ENCODE measurements around the gene INSR.

Gene INSR

DNA sequence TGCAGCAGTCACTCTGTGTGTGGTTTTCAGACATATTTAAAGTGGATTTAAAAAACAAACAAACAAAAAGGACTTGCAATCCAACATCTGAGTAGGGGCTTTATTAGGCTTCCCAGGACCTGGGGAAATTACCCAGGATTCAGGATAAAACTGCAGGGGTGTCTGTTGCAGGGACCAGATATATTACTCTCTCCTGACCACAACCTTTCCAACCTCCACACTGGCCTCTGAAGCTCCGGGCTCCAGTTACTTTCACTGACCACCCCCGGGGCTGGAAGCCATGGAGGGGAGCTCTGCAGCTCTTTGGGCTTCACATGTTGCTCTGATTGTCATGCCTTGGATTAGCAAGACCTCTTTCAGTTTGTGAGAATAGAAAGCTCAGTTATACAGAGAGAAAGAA is 75.2 kb downstream of the INSR start:
- DNase-seq (ENCODE audit: low read depth): no peak
- no peak overlapping the region for H3K4me3 ChIP-seq (ENCODE audit: control insufficient read depth, low read depth, low read length)
- TF ChIP-seq, protein P1, sequence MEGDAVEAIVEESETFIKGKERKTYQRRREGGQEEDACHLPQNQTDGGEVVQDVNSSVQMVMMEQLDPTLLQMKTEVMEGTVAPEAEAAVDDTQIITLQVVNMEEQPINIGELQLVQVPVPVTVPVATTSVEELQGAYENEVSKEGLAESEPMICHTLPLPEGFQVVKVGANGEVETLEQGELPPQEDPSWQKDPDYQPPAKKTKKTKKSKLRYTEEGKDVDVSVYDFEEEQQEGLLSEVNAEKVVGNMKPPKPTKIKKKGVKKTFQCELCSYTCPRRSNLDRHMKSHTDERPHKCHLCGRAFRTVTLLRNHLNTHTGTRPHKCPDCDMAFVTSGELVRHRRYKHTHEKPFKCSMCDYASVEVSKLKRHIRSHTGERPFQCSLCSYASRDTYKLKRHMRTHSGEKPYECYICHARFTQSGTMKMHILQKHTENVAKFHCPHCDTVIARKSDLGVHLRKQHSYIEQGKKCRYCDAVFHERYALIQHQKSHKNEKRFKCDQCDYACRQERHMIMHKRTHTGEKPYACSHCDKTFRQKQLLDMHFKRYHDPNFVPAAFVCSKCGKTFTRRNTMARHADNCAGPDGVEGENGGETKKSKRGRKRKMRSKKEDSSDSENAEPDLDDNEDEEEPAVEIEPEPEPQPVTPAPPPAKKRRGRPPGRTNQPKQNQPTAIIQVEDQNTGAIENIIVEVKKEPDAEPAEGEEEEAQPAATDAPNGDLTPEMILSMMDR (conservative IDR thresholded peaks at IDR 0.05; ENCODE audit: control insufficient read depth, insufficient read depth, low read depth, low read length): no peak

DNA sequence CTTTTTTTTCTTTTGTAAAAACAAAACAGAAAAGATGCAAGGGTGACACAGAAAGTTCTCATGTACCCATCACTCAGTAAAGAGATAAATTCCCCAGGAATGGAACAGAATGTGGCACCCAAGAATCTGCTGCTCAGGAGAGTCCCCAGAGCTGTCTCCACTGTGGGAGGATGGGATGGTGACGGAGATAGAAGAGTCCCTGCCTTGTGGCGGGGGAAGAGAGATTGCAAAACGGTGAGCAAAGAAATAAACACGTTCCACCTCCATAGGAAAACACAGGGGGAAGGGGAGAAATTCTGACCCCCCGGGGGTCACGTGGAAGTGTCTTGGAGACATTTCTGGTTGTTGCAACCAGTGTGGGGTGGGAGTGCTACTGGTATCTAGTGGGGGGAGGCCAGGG is 76.4 kb downstream of the INSR start:
- no peak for DNase-seq (ENCODE audit: low read depth)
- TF ChIP-seq, protein P1 (conservative IDR thresholded peaks at IDR 0.05; ENCODE audit: control insufficient read depth, insufficient read depth, low read depth, low read length): no peak
- H3K4me3 ChIP-seq (ENCODE audit: control insufficient read depth, low read depth, low read length): no peak overlapping the region

DNA sequence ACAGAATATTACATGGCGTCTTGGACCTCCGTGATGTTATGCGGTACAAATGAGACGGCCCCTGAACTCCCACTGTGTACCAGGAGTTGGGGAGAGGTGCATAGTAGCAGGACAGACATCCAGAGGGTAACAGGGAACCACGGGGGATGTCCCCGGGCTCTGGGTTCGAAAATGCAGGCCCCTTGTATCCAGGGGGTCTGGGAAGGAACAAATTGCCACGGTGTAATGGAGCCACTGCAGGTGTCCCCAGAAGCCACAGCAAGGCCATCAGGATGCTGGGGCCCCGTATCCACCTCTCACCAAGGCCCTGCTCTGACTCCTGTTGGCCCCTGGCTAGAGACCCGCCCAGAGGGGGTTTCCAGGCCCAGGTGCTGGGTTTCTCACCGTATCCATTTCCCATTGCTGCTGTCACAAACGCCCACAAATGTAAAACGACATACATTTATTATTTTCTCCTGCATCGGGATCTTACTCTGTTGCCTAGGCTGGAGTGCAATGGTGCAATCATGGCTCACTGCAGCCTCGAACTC is 77.8 kb downstream of the INSR start:
- no peak overlapping the region for H3K4me3 ChIP-seq (ENCODE audit: control insufficient read depth, low read depth, low read length)
- no peak for DNase-seq (ENCODE audit: low read depth)
- TF ChIP-seq, protein P1 (conservative IDR thresholded peaks at IDR 0.05; ENCODE audit: control insufficient read depth, insufficient read depth, low read depth, low read length): no peak

DNA sequence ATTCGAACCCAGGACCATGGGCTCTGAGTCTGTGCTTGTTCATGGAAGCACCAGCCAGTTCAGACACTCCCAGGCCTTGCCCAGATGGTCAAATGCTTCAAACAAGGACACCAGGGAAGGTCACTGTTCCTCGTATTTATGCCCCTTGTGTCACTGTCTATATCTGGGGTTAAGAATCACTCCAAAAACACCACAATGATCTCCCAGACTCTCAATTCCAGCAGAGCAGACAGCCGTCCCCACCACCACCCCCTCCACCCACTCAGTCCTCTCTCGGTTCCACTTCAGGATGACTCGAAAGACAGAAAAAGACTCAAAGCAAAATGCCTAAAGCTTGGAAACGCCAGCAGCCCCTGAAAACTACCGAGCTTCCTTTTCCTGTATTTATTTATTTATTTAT is 79.0 kb downstream of the INSR start:
- no peak for DNase-seq (ENCODE audit: low read depth)
- TF ChIP-seq, protein P1 (conservative IDR thresholded peaks at IDR 0.05; ENCODE audit: control insufficient read depth, insufficient read depth, low read depth, low read length): no peak
- no peak overlapping the region for H3K4me3 ChIP-seq (ENCODE audit: control insufficient read depth, low read depth, low read length)

DNA sequence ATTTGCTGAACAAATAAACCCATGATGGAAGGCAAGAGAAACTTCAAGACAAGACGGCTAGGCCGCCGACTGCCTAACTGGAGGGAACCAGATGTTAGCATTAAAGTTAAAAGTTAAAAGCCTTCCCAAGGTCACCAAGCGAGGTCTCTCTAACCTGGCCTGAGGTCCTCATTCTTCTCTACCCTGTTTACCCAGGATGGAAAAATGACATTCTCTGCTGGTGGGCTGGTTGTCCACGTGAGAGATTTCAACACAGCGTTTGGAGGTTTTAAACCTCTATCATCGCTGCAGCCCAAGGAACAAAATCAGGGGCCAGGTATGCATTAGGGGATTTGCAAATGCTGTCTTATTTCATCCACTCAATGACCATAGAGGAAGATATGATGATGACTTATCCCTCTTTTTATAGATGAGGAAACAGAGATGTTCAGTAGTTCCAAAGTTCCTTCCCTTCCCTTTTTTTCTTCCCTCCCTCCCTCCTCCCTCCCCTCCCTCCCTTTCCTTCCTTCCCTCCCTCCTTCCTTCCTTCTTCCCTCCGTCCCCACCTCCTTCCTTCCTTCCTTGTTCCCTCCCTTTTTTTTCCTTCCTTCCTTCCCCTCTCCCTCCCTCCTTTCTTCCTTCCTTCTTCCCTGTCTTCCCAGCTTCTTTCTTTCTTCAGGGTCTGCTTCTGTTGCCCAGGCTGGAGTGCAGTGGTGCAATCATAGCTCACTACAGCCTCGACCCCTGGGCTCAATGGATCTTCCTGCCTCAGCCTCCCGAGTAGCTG is 79.7 kb downstream of the INSR start:
- TF ChIP-seq, protein P1 (conservative IDR thresholded peaks at IDR 0.05; ENCODE audit: control insufficient read depth, insufficient read depth, low read depth, low read length): no peak
- H3K4me3 ChIP-seq (ENCODE audit: control insufficient read depth, low read depth, low read length): no peak overlapping the region
- DNase-seq (ENCODE audit: low read depth): no peak

DNA sequence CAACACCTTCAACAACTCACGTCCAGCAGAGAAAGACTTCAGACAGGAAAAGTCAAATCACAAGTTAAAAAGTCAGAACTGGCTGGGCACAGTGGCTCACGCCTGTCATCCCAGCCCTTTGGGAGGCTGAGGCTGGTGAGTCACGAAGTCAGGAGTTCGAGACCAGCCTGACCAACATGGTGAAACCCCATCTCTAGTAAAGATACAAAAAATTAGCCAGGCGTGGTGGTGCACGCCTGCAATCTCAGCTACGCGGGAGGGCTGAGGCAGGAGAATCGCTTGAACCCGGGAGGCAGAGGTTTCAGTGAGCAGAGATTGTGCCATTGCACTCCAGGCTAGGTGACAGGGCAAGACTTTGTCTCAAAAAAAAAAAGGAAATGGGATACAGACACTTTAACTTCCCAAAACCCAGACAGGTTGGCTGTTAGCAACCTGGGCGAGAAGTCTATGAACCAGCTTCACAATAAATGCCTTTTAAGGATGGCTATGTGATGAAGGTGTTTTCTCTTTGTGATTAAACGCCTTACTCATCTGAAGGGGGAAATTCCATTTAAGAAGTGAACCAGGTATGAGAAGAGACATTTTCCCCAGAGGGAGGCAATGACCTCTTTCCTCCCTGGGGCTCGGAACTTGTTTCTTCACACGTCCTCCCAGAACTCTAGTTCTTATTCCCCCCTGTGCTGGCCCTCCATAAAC is 80.4 kb downstream of the INSR start:
- TF ChIP-seq, protein P1 (conservative IDR thresholded peaks at IDR 0.05; ENCODE audit: control insufficient read depth, insufficient read depth, low read depth, low read length): no peak
- DNase-seq (ENCODE audit: low read depth): no peak
- H3K4me3 ChIP-seq (ENCODE audit: control insufficient read depth, low read depth, low read length): no peak overlapping the region

Data from fibroblast of mammary gland (primary cell).